Hypothalamus (tissue), 51 donors: Measurements from ENCODE around the gene THBS1.

Source experiments
- DNase-seq, 51 donors: peaks; one replicate each; lab custom pipeline; 2025; lab: John Stamatoyannopoulos, UW

Gene THBS1

GRCh38 chr15:39580485-39581241 lies at the start of gene THBS1:
Gene THBS1 (plus strand): TSS chr15:39581079. CDS start chr15:39581858, 779 bp downstream.
- peak in 6 of 51 donors; percentile 13 to 35 (median 20) for DNase-seq

DNA sequence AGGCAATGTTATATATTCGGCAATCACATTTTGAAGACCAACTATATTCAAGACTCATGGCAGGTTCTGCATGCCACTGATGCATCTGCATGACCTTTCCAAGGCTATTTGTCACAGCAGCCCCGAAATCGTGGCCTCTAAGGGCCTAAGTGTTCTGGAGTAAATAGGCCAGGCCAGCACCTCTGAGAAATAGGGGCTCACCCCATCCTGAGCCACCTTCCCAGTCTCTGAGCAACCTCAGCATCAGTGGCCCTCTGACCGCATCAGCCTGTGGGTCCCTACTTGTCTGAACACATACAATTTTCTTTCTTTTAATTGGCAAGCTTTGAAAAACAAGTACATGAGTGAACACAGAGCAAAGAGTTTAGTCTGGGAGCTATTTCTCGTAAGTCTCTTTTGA lies 45.9 kb upstream of the THBS1 start:
- no peak for DNase-seq

DNA sequence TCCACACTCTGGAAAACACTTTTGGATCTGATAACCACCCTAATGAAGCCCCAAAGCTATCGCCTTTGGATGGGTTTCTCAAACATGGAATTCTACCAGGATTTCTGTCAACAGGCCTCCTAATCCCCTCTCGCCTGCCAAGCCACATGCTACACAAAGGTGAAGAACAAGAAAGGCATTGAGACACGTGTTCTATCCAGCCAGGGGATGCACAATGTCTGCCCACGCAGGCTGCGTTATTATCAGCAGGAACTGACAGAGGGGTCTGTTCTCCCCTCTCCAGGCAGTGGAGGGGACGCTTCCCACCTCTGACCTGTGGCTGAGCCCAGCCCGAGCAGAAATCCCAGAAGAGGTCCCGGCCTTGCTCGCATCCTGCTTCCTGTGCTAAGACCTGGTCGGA lies 45.4 kb upstream of the THBS1 start:
- DNase-seq: no peak

GRCh38 chr15:39538936-39539335 lies 41.9 kb upstream of the THBS1 start:
- no peak for DNase-seq

DNA sequence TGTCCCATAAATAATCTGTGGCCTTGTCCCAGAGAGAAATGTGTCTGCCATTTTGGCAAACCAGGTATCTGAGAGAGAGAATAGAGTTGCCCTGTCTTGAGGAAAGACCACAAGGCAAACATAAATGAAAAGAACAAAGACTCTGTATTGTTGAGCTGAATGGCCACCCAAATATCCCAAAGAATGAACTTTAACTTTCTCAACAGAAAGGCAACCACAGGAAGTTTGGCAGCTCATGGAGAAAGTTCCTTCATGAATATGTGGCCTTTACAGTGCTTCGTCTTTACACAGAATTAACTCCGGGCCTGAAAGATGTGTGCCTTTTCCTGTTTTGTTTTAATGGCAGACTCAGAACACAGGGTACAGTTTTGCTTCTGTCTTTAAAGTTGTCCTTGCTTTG lies 41.4 kb upstream of the THBS1 start:
- DNase-seq: no peak

- DNase-seq: no peak
These were observed 40.8 kb upstream of the THBS1 start for GRCh38 chr15:39539973-39540558.

DNA sequence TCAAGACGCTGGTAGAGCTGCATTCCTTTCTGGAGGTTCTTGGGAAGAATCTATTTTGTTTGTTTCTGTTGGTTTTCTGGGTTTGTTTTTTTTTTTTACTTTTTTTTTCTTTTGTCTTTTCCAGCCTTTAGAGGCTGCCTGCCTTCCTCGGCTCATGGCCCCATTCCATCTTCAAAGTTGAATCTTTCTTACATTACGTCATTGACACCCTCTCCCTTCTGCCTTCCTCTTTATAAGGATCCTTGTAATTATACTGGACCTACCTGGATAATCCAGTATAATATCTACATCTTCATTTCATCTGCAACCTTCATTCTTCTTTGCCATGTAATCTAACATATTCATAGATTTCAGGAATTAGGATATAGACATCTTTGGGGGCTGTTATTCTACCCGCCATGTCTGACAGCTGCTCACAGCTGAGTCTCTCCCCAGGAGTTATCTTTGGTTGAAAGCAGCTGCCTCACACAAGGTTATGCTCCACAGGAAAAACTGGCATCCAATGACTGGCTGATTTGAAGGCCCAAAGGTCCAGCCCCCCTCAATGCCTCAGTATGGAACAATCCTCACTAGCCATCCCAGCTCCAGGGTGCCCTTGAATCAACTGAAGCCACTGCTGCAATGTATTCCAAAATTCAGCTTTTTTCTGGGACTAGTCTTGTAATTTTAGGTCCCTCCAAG lies 38.4 kb upstream of the THBS1 start:
- no peak for DNase-seq

DNA sequence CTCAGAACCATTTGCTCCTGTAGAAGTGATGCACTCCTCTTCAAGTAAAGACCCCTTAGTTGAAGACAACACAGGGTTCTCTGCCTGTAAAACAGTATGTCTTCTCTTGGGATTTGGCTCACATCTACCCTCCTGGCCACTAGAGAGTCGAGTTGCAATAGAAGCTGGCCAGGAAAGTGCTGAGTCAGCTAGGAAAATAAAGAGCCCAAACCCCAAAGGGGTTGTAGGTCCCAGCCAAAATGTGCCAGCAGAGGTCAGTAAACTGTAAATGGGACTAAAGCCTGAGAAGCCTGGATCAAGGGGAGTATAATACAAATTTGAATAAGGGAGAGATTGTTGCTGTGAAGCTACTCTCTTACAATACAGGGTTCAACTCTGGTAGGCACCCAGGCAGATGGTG lies 37.2 kb upstream of the THBS1 start:
- DNase-seq: no peak

DNA sequence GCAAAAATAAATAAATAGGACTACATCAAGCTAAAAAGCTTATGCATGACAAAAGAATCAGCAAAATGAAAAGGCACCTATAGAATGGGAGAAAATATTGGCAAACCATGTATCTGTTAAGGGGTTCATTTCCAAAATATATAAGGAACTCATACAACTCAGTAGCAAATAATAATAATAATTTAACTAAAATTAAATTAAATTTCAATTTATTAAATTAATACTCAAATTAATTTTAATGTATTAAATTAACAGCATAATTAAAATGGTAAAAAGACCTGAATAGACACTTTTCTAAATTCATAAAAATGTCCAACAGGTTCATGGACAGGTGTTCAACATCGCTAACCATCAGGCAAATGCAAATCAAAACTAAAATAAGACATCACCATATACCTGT lies 34.0 kb upstream of the THBS1 start:
- DNase-seq: no peak

GRCh38 chr15:39548561-39548960 lies 32.3 kb upstream of the THBS1 start:
- DNase-seq: no peak

DNA sequence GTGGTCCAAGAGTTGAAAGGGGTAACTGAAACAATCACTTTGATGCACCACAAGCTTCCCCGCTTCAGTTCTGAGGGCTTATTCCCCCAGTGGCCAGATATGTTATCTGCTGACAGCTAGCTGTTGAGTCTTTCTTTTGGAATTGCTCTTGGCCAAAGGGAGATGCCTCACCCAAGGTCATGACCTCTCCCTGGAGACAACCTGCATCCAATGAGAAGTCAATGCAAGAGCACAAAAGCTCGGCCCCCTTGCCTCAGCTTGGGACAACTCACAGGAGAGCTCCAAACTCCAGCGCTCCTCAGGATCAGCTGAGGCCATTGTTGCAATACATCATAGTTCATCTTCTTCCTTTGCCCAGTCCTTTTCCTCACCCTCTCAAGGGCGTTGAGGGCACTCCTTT lies 31.0 kb upstream of the THBS1 start:
- DNase-seq: no peak

DNA sequence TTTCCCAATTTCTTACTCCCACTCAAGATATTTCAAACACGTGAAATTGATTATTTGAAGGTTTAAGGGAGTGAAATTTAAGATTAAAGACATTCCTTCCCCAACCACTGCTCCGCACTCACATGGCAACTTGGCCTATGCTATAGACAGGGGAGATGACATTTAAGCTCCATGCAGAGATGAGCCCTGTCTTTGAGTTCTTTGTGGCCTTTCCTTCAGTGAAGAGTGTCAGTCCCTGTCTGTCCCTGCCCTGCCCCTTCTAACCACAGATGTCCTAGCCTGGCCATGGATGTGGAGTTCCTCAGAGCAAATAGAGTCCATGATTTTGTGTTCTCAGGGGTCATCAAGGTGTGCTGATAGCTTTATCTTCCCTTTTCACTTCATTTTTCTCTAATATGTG lies 29.4 kb upstream of the THBS1 start:
- DNase-seq: no peak

DNA sequence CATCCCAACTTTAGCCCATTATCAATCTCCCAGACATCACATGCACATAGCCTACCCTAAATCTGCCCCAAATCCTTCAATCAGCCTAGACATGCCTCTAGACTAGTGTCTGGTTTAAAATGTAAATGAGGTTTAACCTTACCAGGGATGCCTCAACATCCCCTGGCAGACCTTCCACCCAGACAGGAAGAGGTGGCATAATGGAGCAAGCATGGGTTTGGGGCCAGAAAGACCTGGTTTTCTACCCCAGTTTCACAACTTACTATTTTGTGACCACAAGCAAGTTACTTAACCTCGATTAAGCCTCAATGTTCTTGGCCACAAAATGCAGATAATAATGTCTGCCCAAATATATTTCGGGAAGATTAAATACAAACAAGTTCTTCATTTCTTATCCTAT lies 28.3 kb upstream of the THBS1 start:
- DNase-seq: no peak

- DNase-seq: no peak
These were observed 26.8 kb upstream of the THBS1 start for GRCh38 chr15:39553947-39554693.

GRCh38 chr15:39554746-39555387 lies 26.0 kb upstream of the THBS1 start:
- no peak for DNase-seq

GRCh38 chr15:39555885-39556284 lies 25.0 kb upstream of the THBS1 start:
- DNase-seq: no peak

GRCh38 chr15:39556461-39556860 lies 24.4 kb upstream of the THBS1 start:
- DNase-seq: no peak

DNA sequence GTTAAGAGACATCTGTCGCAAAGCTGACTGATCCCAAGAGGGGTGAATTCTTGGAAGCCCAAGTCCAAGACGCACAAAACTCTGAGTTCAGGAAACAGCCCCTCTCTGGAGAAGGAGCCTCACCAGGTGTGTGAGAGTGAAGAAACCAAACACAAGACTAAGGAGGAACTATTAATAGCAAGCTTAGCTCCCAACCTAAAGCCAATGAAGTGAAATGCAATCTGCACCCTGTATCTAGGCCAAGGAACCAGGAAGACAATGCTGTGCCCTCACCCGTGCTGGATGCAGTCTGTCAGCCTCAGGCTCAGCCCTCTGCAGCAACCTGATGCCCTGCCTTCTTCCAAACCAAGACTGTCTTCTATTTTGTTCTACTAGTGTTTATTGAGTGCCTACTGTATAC lies 22.5 kb upstream of the THBS1 start:
- DNase-seq: no peak

- no peak for DNase-seq
These were observed 15.8 kb upstream of the THBS1 start for GRCh38 chr15:39564972-39565665.

DNA sequence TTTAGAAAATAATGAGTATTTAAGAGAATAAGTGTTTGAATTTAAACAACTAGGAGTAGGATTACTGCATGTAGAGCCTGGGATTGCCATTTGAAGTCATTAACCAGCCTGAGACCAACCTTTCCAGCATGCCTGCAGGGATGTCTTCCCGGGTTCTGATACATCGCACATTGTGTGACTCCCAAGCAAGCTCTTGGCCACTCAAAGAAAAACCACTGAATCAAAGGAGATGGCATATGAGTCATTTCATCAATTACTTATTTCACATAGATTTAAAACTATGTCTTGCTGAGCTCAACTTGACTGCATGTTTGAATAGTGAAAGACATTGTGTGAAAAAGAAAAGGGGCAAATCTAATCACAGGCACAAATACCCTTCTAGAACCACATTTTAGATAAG lies 15.0 kb upstream of the THBS1 start:
- DNase-seq: no peak
